Ammon's horn (tissue), 1 donor: ENCODE measurements around the gene SCYL3.
A peak's percentile ranks its signal among the peaks of the same experiment; 100 is the strongest.
"Not testable (repeated sequence)": the region's sequence is repeated elsewhere in the genome, so short reads cannot be mapped to it uniquely, and the experiment has no call there.

Source experiments
- DNase-seq: peaks from one replicate; pipeline ENCODE4 v3.0.0-alpha.2; 2016; ENCODE audit warnings: low spot score

SCYL3 gene, protein sequence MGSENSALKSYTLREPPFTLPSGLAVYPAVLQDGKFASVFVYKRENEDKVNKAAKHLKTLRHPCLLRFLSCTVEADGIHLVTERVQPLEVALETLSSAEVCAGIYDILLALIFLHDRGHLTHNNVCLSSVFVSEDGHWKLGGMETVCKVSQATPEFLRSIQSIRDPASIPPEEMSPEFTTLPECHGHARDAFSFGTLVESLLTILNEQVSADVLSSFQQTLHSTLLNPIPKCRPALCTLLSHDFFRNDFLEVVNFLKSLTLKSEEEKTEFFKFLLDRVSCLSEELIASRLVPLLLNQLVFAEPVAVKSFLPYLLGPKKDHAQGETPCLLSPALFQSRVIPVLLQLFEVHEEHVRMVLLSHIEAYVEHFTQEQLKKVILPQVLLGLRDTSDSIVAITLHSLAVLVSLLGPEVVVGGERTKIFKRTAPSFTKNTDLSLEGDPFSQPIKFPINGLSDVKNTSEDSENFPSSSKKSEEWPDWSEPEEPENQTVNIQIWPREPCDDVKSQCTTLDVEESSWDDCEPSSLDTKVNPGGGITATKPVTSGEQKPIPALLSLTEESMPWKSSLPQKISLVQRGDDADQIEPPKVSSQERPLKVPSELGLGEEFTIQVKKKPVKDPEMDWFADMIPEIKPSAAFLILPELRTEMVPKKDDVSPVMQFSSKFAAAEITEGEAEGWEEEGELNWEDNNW

DNA sequence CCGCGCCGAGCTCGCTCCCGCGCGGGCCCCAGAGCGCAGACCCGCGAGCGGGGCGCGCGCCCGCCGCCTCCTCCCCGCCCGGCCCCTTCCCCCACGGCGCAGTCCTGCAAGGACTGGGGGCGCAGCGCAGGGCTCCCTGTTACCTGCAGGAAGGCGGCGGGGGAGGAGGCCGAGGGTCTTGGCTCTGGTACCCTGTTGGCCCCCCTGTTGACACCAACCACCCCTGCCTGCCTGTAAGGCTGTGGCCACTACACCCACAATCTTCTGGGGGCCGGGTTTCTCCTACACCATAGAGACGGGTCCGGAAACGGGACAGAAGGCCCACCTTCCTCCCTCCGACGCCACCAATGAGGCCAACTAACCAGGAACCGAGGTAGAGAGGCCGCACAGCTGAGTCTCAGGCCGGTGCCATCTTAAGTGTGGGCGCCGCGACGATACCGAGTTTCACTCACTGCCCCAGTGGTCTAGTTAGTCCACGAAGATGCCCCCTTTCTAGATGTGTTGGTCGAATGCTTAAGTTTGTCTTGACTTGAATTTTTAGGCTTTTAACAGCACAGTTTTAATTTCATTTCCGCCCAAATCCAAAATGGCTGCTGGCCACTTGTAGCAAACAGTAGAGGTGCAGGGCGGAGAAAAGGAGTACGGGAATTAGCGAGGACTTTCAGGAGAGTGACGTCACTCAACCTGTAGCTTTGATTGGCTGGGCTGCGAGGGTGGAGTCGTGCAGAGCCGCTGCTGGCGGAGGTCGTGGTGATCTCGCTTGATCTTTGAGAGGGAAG lies at the start of gene SCYL3:
Gene SCYL3 (minus strand): TSS at position 252 of the 779 bp plus-strand sequence. CDS start 5,056 bp downstream, outside the sequence.
- DNase-seq = peak; percentile 99

DNA sequence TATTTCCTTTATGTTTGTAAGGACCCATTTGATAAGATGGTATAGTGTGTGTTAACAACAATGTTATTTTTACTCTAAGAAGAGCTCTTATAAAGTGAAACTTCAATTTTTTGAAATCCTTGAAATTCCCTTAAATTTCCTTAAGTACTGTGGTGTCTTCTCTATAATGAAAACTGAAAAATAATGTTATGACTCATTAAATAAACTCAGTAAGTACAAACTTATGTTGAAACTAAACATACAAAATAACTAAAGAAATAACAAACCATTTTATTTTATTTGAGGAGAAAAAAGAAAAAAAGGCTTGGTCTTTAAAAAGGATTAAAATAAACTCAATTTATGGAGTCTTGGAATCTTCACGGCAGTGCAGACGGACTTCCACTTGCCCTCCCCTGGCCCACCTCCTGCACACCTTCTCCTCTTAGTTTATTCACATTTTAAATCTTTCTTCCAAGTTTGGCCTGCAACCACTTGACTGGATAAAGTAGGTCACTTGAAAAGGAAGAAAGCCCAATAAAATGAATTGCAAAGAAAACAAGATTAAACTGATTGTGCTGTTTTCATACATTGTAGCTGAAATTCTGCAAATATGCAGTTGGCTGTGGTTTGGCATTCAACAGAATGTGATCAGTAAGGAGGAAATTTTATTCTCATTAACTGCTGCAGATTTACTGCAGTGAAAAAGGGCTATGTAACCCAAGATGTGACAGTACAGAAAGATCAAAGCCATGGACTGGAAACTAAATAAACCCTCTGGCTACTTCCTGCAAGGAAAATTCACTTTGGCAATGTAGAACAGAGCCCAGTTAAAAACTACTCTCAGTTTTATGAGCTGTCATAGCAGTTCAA lies 48.5 kb upstream of the SCYL3 start:
- DNase-seq = no peak

DNA sequence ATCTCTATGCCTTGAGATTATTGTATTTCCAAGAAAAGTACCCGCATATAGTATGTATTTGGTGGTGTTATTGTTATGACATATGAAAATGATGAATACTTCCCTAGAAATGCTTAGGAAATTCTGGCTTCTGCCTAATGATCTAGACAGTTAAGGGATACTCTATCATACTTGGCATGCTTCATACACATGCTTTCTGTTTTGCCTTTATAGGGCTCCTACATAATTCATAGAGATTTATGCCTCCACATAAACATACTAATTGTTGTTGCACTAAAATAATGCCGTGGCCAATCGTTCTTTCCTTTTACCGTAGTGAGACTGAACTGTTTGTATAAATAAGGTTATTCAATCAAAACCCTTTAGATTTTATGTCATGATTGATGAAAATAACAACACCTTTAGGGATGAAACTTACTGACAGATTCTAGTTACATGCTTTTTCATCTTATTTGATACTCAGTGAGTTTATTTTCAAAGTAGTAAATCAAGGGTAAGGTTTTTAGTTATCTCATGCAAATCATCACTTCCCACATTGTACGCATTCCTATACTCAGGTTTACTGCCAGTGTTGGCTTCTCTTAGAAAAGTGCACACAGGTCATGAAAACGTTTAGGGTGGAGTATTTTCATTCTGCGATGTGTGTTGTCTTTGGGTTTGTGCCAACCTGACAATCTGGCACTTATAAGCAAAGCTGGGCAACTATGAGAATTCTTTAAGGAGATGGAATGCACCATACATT lies 40.5 kb upstream of the SCYL3 start:
- DNase-seq = no peak

DNA sequence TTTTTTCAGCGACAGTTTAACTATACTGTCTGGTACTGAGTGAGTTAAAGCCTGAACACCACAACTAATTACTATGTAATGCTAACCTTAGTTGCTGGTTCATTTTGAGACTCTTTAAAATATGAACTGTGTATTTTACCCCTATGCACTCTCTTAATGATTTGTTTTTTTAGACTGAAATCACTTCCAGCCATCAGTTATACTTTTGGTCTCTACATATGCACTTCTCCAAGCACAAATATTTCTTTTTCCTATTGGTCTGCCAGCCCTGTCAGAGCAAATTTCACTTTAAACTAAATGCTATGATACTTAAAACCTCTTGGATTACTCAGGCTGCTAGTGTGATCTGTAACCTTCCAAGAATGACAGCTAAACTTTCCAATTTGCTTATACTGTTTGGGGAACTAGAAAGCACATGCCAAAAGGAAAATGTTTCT lies 38.1 kb upstream of the SCYL3 start:
- DNase-seq = no peak

DNA sequence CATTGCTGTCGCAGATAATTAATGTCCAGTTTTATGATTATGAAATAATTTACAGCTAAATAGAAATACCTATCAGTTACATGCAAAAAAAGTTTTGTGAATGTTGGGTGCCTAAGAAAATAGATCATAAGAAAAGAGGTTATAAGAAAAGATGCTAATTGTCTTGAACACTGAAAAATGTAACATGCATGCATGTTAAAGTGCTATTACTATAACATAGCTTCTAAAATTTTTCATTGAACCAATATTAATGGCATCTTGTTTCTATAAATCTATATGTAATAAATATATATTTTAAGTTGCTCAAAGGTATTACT lies 35.5 kb upstream of the SCYL3 start:
- DNase-seq = no peak

DNA sequence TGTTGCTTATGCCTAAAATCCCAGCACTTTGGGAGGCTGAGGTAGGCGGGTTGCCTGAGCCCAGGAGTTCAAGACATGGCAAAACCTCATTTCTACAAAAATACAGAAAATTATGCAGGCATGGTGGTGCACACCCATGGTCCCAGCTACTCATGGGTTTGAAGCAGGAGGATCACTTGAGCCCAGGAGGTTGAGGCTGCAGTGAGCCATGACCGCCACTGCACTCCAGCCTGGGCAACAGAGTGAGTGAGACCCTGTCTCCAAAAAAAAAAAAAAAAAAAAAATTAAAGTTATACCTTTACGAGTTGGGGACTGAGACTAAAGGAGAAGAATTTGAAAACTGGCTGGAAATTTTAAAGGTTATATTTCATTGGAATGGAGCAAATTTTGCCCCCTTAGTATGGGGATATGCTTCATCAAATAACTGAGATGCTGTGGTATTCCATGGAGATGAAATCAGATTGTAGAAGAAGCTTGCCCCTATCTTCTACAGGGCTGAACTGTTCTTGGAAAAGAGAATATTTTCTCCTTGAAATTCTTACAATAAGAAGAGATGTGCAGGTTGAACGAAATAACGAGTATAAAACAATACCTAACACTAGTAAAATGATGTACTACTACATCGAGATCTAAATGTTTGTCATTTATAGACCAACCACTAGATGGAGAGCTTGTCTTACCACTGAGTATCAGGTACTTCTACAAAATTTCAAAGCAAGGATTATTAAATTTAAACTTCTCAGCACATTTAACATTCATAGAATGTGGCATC lies 34.9 kb upstream of the SCYL3 start:
- DNase-seq = peak; percentile 36

DNA sequence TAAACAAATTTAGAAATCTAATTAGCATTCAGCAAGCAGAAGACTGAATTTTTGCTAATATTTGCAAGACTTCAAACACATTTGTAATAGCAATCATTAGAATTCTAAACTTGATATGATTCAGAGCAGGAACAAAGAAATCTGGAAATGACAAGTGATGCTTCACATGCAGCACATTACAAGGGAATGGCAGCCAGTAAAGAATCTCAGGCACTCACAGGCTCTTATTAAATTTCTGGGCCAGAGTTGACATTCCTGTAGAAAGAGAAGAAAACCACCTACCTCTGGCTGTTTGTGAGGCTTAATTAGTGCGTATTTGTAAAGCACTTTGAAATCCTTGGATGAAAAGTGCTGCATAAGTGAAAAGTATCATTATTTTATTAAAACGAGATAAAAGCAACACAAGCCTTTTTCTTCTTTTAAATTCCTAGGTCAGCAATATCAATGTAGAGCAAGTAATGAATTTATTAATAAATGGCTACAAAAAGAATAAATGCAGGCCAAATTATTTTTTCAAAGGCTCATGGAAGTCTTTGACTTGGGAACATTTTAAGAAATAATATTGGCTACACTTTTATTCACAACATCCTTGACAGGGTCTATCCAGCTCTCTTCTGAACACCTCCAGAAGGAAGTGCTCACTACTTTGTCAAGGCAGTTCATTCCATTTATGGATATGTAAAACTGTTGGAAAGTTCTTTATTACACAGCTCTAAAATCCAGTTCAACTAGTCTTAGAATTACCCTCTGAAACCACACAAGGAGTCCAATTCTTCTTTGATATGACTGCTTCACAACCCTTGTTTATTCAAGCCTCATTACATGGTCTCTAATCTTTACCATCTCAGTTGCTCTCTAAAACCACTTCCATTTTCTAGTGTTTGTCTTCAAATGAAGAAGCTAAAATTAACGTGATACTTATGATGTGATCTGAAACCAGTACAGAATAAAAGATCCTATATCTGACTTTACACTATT lies 32.1 kb upstream of the SCYL3 start:
- no peak for DNase-seq

DNA sequence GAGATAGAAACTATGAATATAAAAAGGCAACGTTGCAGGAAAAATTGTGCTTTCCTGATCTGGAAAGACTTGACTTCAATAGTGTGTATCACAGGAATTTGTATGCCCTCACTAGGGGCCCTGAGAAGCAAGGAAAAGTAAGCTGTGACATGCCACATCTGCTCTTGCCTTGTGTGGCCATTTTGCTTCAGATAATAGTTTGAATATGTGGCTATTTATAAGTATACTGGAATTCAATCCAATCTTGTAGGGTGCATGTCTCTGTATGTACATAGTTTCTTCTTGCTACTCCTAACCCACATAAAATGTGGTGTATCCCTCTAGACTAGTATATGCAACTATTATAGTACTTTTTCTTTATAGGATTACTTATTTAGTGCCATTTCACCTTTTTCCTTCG lies 31.1 kb upstream of the SCYL3 start:
- no peak for DNase-seq

DNA sequence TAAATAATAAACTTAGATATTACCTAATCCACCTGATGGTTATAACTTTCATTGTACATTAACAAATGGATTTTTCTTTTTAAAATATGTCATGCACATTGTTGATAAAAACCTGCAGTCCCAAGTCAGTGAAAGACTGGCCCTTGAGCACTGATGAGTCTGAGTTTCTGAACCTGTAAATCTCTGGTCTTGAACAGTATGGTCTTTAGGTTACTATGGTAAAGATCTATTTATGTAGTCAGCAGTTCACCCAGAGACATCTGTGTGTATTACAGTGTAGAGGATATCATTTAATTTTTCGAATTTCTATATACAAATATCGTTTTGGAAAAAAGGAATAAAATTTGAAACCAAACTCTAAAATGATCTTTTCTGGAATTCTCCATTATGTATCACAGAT lies 30.4 kb upstream of the SCYL3 start:
- no peak for DNase-seq

DNA sequence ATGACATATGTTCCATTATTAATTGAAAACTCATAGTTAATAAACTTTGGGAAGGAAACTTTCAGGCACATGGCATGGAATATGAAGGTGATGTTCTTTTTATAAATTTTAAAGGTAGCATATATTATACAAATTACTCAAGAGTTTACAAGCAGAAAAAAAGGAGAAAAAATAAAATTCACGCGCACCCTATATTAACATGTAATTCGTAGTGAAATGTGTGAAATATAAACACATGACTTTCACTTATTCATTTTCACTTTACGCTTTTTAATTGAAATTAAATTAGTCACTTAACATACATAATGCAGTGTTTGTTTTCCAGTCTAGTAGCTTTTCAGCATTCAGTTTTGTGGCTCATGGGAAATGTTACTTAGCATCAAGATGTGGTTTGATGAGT lies 27.4 kb upstream of the SCYL3 start:
- no peak for DNase-seq

DNA sequence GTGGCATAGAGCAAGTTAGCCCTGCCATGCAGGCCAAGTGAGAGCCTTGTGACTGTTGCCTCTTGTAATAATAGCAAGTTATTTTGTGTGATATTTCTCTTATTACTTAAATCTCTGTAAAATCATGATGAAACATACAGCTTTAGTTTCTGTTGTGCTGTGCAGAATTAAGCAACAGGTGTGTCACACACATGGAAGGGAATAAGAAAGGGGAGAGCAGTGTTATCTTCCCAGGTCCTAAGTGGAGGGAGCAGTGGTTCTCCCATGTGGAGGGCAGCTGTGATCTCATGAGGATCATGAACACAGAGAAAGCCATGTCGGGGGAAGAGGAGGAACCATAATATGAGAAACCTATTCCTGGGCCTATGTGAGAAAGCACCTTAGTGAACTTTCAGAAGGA lies 25.2 kb upstream of the SCYL3 start:
- DNase-seq = no peak

DNA sequence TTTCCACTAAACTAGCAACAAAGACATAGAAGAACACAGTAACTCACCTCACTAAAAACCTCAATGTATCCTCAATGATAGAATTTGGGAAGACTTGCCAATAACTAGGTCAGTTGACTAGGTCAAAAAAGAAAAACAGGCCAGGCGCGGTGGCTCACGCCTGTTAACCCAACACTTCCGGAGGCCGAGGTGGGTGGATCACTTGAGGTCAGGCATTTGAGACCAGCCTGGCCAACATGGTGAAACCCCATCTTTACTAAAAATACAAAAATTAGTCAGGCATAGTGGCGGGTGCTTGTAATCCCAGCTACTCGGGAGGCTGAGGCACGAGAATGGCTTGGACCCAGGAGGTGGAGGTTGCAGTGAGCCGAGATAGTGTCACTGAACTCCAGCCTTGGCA lies 24.5 kb upstream of the SCYL3 start:
- DNase-seq = not testable (repeated sequence)

DNA sequence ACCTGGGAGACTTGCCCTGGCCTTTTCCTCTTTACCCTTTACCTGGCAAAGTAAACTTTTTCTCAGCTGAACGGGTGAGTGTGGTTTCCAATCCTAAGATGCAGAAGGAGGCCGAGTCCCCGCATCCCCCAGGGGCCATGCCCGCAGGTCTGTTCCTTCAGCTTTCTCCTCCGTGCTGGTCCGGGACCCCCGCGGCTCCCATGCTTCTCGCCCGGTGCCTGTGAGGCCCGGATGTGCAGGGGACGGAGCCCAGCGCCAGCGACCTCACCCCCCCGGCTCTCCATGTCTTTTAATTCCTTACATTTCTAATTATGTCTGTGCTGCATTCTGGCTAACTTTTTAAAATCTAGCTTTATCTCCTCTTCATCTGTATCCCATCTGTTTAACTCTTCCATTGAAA lies 21.5 kb upstream of the SCYL3 start:
- DNase-seq = no peak

DNA sequence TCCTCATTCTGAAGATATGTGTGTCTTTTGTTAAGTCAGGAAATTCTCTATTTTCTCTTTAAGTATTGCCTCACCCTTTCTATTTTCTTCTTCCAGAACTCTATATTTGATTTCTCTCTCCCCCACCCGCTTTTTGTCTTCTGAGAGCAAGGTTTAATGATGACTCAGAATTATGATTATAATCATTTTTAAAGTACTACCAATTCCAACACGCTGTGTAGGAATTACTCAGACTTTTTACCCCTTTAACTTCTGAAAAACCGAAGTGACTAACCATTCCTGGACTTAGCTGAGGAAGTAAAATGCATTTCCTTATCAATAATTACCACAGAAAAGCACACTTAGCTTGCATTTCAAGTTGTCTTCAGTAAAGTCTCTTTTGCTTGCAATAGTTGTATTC lies 20.8 kb upstream of the SCYL3 start:
- DNase-seq = no peak

DNA sequence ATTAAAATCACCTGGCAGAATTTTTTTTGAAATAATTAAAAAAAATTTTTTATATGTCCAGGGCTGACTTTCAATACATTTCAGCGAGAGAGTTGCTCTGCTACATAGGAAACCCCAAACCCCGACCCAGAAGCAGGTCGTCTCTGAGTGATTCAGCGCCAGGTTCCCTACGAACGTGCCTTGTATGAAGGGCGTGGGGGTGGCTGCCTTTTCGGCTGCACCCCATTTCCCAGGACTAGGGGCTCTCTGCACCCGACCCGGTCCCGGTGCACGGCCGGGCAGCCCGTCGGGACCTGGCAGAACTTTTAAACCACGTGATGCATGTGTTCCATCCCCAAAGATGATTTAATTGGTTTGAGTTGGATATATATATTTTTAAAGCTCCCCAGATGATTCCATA lies 15.8 kb upstream of the SCYL3 start:
- DNase-seq = no peak

DNA sequence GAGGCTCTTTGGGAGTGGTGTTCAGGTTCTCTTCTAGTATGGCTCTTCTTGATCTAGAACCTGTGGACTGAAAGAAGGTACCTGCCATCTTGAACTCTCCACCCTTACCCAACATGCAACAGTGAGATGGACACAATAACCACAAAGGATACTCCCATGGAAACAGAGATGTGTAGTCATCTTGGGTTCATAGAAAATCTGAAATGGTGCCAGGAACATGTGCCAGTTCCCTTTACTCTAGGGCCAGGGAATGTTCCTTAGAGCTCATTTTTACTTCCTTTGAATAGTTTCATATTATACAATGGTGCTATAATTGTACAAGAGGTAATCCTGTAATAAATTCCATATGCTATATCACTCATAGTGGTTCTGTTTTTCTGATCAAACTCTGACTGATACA lies 13.2 kb upstream of the SCYL3 start:
- DNase-seq = no peak

DNA sequence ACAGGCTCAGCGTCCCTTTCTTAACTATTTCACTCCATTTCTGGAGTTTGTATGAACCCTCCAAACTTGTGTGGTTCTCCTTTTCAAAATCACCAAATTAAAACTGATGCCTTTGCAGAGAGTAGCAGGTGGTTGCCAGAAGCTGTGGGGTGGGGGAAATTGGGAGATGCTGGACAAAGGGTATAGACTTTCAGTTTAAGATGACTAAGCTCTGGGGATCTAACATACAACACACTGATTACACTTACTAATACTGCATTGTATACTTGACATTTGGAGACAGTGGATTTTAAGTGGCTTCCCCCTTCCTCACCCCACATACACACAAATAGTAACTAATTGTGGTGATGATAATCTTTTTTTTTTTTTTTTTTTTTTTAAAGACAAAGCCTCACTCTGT lies 11.1 kb upstream of the SCYL3 start:
- DNase-seq = no peak

DNA sequence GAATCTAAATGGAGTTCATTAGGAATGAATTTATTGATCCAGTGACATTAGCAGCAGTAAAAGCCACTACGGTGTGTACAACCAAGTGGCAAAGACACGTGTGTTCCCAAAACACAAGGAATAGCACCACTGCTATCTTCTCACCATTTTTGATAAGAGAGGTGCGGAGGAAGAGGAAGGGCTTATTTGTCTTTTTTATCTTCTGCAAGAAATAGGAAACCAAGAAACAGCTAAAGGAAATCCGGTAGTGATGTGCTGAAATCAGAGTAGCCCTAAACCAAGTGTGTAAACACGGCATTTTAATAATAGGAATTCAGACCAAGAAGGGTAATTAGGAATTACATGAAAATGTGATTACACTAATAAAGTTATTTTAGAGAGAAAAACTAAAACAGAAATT lies 9.1 kb upstream of the SCYL3 start:
- DNase-seq = no peak

DNA sequence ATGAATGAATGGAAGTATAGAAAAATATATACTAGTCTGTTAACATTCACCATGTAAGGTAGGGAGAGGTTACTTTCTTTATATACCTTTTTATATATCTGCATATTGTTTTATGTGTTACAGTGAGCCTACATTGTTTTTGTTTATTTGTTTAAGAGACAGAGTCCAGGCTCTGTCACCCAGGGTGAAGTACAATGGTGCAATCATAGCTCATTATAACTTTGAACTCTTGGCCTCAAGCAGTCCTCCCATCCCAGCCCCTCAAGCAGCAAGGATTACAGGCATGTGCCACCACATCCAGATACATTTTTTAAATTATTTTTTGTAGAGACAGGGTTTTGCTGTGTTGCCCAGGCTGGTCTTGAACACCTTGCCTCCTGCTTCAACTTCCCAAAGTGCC lies 7.4 kb upstream of the SCYL3 start:
- DNase-seq = no peak
